Skeletal muscle satellite cell (primary cell): ENCODE results near the gene RACGAP1.

Experiments used
- H3K27me3 ChIP-seq: 2 replicates; pipeline ENCODE4 v1.7.0; 2013; ENCODE audit warnings: low read length; ENCODE audit not compliant: control insufficient read depth, insufficient read depth
- H3K36me3 ChIP-seq: 2 replicates; pipeline ENCODE4 v1.7.0; 2013; ENCODE audit warnings: mild to moderate bottlenecking, control low read depth, low read length; ENCODE audit not compliant: insufficient read depth
- H3K4me1 ChIP-seq: 2 replicates; pipeline ENCODE4 v1.7.0; 2013; ENCODE audit warnings: low read length; ENCODE audit not compliant: control insufficient read depth, insufficient read depth
- H3K4me2 ChIP-seq: 2 replicates; pipeline ENCODE4 v1.7.0; 2013; ENCODE audit warnings: mild to moderate bottlenecking, low read length
- H3K4me3 ChIP-seq: 2 replicates; pipeline ENCODE4 v1.7.0; 2013; ENCODE audit warnings: low read length
- H3K9ac ChIP-seq: 2 replicates; pipeline ENCODE4 v1.7.0; 2013; ENCODE audit warnings: mild to moderate bottlenecking, low read depth, low read length, moderate library complexity
- H3K9me3 ChIP-seq: replicated peaks from 2 replicates; pipeline ENCODE4 v1.7.0; 2013; ENCODE audit warnings: mild to moderate bottlenecking, control low read depth, low read length

RACGAP1 gene

DNA sequence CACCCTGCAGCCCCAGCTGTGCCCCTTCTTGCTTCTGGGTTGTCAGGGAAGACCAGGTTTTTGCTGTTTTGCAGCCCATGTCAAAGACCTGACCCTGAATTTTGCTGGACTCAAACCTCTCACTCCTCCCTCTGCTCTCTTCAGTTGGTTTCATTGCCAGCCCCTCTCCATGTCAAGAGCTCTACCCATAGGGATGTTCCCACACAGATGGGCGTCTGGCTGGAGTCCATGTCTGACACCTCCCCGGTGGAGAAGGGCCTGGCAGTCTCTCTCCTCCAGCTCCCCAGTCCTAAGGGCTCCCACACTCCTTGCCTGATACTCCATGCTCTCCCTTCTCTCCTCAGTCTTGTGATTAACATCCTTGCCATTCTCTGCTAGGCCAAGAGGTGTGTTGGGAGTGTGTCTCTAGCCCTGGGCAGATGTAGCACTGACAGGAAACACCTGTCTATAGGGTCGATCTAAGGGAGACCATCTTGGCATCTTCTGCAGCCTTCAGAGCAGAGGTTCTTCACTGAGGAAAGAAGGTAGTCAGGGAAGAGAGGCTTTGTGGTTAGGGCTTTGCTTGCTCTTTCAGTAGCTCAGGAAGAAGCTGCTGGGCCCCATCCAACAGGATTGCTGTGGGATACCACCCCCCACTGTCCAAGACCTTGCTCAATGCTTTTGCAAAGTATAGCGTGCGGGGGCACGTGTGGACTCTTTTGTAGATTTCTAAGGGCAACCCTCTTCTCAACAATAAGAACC, 36.8 kb upstream of the RACGAP1 start:
- H3K27me3 ChIP-seq, result peaks cover 42% of the 10 kb centered on the region
- H3K9ac ChIP-seq, result no peak overlapping the region
- peaks cover 12% of the 10 kb centered on the region for H3K4me1 ChIP-seq
- H3K36me3 ChIP-seq, result no peaks in the 10 kb centered on the region
- no peak overlapping the region for H3K4me3 ChIP-seq
- no peak overlapping the region for H3K4me2 ChIP-seq
- no peaks in the 10 kb centered on the region for H3K9me3 ChIP-seq

DNA sequence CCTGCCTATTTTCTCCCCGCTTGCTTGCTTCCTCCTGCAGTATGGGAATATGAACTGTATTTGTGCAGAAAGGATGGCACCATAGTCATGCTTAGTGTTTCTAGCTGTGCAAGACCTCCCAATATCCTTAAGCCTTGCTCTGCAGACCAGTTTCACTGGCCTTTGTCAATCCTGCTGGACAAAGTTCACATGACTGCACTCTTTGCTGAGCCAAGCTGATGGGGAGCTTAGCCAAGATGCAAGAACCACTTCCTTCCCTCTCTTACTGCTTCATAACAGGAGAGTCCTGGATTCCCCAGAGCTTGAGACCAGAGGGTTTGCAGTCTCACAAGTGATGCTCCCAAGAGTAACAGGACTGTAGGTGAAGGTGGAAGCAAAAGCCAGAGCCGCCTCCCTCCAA, 35.9 kb upstream of the RACGAP1 start:
- Histone ChIP-seq H3K9me3 (no peaks in the 10 kb centered on the region), H3K4me3 (no peak overlapping the region), H3K36me3 (no peaks in the 10 kb centered on the region), H3K4me2 (no peak overlapping the region), H3K4me1 (peaks cover 8% of the 10 kb centered on the region), H3K9ac (no peak overlapping the region), H3K27me3 (peaks cover 51% of the 10 kb centered on the region)

DNA sequence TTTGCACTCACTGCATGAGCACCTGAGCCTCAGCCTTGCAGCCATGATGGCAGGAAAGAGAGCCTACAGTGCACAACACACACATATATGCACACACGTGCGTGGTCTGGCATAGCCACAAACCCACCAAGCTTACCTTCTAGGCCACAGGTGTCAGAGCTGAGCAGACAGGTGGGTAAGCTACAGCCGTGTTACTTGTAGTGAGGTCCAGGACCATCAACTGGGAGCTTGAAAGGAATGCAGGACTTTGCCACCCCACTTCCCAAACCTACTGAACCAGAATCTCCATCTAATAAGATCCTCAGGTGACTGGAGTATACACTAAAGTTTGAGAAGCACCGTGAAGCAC, 34.8 kb upstream of the RACGAP1 start:
- Histone ChIP-seq H3K9ac (no peak overlapping the region), H3K27me3 (peaks cover 52% of the 10 kb centered on the region), H3K4me3 (no peak overlapping the region), H3K36me3 (no peaks in the 10 kb centered on the region), H3K4me1 (peaks cover 6% of the 10 kb centered on the region), H3K4me2 (no peak overlapping the region), H3K9me3 (no peaks in the 10 kb centered on the region)

DNA sequence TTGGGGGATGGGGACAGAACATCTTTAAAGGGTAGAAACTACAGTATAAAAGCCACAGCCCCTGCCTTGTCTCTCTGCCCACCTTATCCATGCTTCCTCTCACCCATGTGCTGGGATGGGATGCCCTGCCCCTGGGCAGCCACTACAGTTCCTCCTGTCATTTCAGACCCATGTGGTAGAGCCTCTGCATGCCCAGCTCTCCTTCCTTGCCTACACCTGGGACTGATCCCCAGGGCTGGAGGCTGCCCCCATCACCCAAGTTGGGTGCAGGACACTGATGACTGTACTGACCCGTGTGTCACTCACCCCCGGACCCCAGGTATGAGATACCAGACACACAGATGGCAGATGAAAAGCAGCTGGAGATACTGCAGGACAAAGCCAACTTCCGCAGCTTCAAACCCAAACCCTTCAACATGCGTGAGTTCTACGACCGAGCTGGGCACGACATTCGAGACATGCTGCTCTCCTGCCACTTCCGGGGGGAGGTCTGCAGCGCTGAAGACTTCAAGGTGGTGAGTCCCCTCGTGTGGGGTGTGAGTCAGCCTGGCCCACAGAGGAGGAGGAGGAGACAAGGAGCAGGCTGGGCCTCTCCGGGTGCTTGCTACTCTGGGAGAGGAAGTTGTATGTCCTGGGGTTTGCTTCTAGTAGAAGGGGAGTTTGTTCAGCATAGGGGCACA, 34.3 kb upstream of the RACGAP1 start:
- Histone ChIP-seq H3K9ac (no peak overlapping the region), H3K4me2 (no peak overlapping the region), H3K9me3 (no peaks in the 10 kb centered on the region), H3K36me3 (no peaks in the 10 kb centered on the region), H3K4me3 (no peak overlapping the region), H3K27me3 (peaks cover 50% of the 10 kb centered on the region), H3K4me1 (peaks cover 6% of the 10 kb centered on the region)

DNA sequence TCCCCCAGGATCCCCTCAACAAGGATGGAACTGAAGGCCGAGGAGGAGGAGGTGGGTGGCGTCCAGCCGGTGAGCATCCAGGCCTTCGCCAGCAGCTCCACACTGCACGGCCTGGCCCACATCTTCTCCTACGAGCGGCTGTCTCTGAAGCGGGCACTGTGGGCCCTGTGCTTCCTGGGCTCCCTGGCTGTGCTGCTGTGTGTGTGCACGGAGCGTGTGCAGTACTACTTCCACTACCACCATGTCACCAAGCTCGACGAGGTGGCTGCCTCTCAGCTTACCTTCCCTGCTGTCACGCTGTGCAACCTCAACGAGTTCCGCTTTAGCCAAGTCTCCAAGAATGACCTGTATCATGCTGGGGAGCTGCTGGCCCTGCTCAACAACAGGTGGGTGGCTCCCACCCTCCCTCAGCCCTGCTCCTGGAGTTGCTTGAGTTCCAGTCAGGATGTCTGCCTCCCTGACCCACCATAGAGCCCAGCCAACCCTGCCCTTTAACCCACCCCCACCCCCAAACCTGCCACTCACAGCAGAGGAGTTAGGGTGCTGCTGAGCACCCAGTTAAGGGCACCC, 33.5 kb upstream of the RACGAP1 start:
- H3K4me3 ChIP-seq, result no peak overlapping the region
- no peak overlapping the region for H3K9ac ChIP-seq
- no peaks in the 10 kb centered on the region for H3K36me3 ChIP-seq
- H3K9me3 ChIP-seq, result no peaks in the 10 kb centered on the region
- peaks cover 6% of the 10 kb centered on the region for H3K4me1 ChIP-seq
- peaks cover 46% of the 10 kb centered on the region for H3K27me3 ChIP-seq
- H3K4me2 ChIP-seq, result no peak overlapping the region

DNA sequence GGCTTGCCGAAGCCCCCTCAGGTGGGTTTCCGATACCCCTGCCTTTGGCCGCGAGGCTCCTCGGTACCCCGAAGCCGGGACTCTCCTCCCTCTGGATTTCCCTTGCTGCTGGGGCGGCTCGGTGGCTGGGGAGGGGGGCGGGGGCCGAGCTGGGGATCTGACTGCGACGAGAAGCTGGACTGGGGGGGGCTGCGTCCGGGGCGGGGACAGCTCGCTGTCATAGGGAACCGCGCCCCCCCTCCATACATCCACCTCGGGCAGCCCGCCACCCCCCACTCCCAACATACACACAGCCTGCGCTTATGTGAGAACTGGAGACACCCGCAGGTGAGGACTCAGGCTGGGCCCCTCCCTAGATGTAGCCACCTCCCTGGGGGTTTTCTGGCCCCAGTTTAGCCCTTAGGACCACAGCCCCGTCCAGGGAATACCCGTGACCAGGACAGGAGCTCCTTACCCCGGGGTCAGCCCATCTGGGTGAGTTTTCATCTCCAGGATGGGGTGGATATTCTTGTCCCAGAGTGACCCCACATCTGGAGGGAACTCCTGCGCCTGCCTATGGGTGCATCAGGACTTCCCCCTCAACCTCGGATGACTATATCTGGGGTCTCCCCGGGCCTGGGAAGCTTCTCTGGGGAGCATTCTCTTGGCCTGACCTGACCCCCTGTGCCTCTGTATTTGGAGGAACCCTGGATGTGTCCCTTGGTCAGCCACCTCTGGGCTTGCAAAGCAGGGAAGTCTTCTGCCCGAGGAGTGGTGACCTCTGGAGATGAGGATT, 32.8 kb upstream of the RACGAP1 start:
- Histone ChIP-seq H3K4me1 (peaks cover 6% of the 10 kb centered on the region), H3K36me3 (no peaks in the 10 kb centered on the region), H3K27me3 (peaks cover 49% of the 10 kb centered on the region), H3K9ac (peak overlapping the region; percentile 54), H3K4me3 (peak overlapping the region; percentile 73), H3K9me3 (no peaks in the 10 kb centered on the region), H3K4me2 (peak overlapping the region; percentile 85)

DNA sequence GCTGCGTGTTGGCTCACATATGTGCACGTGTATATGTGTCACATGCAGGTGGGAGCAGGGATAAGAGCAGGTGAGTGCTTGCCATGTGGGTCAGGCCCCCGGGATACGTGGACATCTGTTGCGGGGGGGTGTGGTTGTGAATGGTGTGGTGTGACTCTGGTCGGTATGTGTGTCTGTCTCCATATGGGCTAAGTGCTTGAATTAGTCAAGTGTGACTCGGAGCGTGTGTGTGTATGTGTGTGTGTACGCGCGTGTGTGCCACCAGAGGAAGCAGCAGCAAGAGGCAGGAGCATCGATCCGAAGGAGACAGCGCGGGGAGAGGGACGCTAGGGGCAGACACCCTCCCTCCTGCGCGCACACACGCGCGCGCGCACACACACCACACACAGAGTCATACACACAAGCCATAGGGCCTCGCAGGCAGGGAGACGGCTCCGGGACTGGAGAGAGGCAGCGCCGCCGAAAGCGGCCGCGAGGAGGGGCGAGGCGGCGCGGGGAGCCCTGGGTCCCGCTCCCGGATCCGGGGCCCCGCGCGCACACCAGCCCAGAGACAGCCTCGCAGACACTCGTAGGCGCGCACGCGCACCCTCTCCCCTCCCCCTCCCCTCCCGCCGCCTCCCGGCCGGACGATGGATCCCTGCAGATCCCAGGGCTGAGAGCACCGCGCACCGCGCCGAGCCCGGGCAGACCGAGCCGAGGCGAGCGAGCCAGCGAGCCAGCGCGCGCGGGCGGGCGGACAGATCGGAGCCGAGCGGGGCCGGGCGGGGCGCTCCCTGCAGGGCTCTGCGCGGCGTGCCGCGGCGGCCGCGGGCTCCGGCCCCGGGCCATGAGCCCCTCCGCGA, 31.9 kb upstream of the RACGAP1 start, which contains the start of gene ASIC1:
Gene ASIC1 (plus strand): TSS at position 597 of the 842 bp plus-strand sequence. CDS start 1,171 bp downstream, outside the sequence.
- no peaks in the 10 kb centered on the region for H3K36me3 ChIP-seq
- peak within 1 kb of the TSS; percentile 73 for H3K4me3 ChIP-seq
- peaks cover 6% of the 10 kb centered on the region for H3K4me1 ChIP-seq
- peaks cover 56% of the 10 kb centered on the region for H3K27me3 ChIP-seq
- H3K9ac ChIP-seq, result peak within 1 kb of the TSS; percentile 54
- peak within 1 kb of the TSS; percentile 85 for H3K4me2 ChIP-seq
- H3K9me3 ChIP-seq, result no peaks in the 10 kb centered on the region

DNA sequence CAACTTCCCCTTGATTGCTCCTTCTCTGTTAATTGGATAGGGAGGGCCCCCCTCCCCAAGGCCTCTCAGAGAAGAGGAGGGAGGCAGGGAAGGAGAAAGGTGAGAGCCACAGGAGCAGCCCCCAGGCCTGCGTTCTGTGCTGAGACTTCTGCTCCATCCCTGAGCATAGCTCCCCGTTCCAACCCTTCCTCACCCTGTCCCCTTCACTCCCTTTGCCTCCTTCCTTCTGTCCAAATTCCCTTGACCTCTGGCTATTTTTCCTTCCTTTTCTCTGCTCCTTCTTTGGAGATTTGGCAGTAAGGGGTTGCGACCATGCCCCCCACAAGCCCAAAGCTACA, 31.3 kb upstream of the RACGAP1 start:
- Histone ChIP-seq H3K4me1 (peaks cover 6% of the 10 kb centered on the region), H3K4me2 (peak overlapping the region; percentile 85), H3K36me3 (no peaks in the 10 kb centered on the region), H3K9ac (no peak overlapping the region), H3K9me3 (no peaks in the 10 kb centered on the region), H3K4me3 (peak overlapping the region; percentile 73), H3K27me3 (peaks cover 56% of the 10 kb centered on the region)

DNA sequence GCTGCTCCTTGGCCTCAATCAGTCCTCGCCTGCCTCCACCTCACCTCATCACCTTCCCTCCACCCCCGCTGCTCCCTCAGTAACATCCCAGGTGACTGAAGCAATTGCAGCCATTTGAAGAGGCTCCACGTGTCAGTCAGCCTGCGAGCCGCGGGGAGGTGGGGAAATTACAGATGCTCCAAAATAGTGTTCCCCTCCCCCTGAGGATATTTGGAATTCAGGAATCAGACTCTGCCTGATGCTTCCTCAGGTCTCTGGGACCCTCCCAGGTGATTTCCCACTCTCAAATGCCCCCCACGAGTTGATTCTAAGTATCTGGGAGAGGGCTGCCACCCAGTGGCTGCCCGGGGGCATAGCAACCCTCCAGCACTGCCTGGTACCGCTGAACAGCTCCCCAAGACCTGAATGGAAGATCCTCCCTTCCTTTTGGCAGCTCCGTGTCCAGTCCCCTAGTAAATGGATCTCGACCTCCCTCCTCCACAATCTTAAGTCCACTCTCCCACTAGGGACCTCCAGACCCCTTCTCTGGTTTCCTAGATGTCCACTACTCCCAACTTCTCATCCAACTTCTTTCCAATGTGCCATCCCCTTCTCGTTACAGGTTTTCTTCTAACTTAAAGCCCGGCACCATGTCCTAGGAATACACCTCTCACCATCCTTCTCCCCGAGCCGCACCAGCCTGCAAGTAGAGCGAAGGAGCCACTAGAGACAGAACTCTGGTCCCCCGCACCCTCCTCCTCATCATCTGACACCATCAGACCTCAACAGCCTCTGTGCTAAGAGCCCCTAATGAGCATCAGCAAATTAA, 30.7 kb upstream of the RACGAP1 start:
- Histone ChIP-seq H3K4me3 (no peak overlapping the region), H3K9ac (no peak overlapping the region), H3K4me1 (peaks cover 6% of the 10 kb centered on the region), H3K36me3 (no peaks in the 10 kb centered on the region), H3K4me2 (peak overlapping the region; percentile 48), H3K9me3 (no peaks in the 10 kb centered on the region), H3K27me3 (peaks cover 56% of the 10 kb centered on the region)

DNA sequence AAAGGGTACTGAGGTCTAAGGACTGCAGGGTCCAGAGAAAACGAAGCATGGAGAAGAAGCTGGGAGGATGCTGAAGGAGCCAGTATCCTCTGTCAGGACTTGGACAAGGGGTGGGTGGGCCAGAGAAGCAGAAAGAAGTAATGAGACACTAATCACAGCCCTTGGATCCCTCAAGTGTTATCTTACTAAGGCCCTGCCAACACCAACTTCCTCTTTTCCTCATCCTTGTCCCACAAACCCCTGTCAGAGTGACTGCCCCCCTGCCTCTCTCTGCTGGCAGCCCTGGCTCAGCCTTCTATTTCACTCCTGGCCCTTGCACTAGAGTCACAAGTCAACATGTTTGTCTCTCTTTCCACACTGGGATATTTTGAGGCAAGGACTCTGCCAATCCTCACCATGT, 28.3 kb upstream of the RACGAP1 start:
- Histone ChIP-seq H3K9ac (no peak overlapping the region), H3K9me3 (no peaks in the 10 kb centered on the region), H3K4me3 (no peak overlapping the region), H3K4me2 (no peak overlapping the region), H3K27me3 (peaks cover 61% of the 10 kb centered on the region), H3K4me1 (peaks cover 11% of the 10 kb centered on the region), H3K36me3 (no peaks in the 10 kb centered on the region)
